HEK293 (cell line): ENCODE measurements around the gene TRAM2.

Experiments used
- CTCF ChIP-seq: fragments of 450-650 bp; formaldehyde crosslinking; IDR thresholded peaks from 2 replicates; pipeline ENCODE4 v1.5.1; 2016; ENCODE audit warnings: missing biosample characterization, missing genetic modification characterization
- TCF7L2 ChIP-seq: IDR thresholded peaks from 2 replicates; pipeline ENCODE4 v1.6.1; 2011; ENCODE audit warnings: low read depth, mild to moderate bottlenecking, inconsistent platforms, low read length, moderate library complexity, borderline replicate concordance
- ZBTB11 ChIP-seq: fragments of 450-650 bp; formaldehyde crosslinking; conservative IDR thresholded peaks from 2 replicates; pipeline ENCODE4 v1.5.1; 2016; ENCODE audit warnings: low read depth, missing biosample characterization, missing genetic modification characterization
- ZSCAN30 ChIP-seq: fragments of 450-650 bp; IDR thresholded peaks from 2 replicates; pipeline ENCODE4 v1.5.1; 2018; ENCODE audit warnings: missing biosample characterization, mild to moderate bottlenecking, missing genetic modification characterization, moderate library complexity

GRCh38 chr6:52531396-52531795 lies 45.5 kb downstream of the TRAM2 start:
- TF ChIP-seq TCF7L2: no peak
- no peak for TF ChIP-seq ZBTB11
- no peak for TF ChIP-seq CTCF
- TF ChIP-seq ZSCAN30 (tag by site-specific recombination): no peak
